Stimulated activated CD4-positive, alpha-beta T cell treated with anti-CD3 and anti-CD28 coated beads, TNF-alpha, amount 100 ng/mL, for 24 hours (primary cell): ENCODE measurements around the gene OR1J4.
"Not testable (repeated sequence)": the region's sequence is repeated elsewhere in the genome, so short reads cannot be mapped to it uniquely, and the experiment has no call there.

Source experiments
- DNase-seq, 3 experiments: peaks; one replicate each; pipeline ENCODE4 v3.0.0-alpha.2; 2020; ENCODE audit warnings: low read depth in 3 of 3

The OR1J4 gene, protein sequence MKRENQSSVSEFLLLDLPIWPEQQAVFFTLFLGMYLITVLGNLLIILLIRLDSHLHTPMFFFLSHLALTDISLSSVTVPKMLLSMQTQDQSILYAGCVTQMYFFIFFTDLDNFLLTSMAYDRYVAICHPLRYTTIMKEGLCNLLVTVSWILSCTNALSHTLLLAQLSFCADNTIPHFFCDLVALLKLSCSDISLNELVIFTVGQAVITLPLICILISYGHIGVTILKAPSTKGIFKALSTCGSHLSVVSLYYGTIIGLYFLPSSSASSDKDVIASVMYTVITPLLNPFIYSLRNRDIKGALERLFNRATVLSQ

DNA sequence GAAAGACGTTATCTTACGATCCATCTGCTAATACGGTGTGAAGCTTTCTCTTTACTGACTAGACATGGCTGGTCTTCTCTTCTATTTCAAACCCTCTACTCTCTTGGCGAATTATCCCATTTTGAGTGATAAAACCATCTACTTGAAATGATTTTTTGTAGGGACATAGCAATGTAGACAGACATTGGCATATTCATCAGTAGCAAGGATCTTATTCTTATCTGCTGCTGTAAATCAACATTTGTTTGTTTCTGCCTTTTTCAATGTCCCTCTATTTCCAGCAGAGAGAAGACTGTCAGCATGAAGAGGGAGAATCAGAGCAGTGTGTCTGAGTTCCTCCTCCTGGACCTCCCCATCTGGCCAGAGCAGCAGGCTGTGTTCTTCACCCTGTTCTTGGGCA lies at the start of gene OR1J4:
TSS of gene OR1J4 (plus strand) at position 301 of the 400 bp plus-strand sequence. CDS start at position 301, 0 bp downstream.
- DNase-seq = no peak

DNA sequence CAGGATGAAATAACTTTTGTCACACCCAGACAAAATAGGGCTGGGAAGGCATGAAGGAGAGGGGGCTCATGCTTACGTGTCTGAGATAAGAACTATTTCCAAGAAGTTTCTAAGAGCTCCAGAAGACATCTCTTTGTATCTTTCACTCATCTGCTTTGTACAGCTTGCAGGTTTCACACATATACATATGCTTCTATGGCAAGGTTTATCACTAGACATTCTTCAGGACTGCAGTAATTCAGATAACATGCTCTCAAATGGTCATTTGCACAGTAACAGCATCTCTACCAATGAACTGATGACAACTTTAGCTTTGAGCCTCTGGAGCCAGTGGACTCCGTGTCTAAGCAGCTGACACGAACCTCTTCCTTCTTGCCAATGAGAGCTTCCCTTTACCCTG lies 44.4 kb upstream of the OR1J4 start:
- no peak for DNase-seq

DNA sequence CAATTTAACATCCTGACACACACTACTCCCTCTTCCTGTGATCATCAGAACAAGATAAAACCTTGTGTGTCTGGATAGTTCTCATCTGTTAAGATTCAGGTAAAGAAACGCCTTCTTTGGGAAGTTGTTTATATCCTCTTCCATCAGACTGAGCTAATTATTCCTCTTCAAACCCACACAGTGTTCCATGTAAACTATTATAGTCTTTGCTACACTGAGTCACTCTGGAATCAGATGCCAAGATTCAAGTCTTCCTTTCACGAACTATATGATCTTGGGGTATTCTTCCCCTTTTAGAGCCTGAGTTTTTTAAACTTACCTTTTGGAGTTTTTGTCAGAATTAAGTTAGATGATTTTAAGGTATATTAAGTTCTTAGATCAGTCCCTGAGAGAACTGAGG lies 43.2 kb upstream of the OR1J4 start:
- no peak for DNase-seq

DNA sequence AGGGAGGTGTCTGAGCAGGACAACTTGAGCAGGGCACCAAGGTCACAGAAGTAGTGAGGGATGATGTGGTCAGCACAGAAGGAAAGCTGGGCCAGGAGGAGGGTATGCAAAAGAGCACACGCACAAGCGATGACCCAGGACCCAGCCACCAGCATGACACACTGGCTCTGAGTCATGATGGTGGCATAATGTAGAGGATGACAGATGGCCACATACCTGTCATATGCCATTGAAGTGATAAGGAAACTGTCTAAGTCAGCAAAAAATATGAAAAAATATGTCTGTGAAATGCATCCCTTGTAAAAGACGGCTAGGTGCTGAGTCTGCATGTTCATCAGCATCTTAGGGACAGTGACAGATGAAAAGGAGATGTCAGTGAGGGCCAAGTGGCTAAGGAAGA lies 41.6 kb upstream of the OR1J4 start:
- no peak for DNase-seq

DNA sequence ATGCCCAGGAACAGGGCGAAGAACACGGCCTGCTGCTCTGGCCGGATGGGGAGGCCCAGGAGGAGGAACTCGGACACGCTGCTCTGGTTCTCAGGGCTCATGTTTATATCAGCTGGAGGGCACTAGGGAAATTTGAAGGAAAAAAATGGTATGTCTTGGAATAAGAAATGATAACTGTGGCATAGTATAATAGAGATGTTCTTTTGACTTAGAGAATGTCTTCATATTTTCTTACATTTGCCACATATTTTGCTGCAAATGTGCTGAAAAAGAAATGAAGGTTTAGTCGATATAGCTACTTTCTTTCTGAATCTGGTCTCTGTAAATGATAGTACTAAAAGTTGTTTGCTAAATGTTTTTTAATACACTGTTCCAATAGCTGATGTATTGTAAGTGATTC lies 41.1 kb upstream of the OR1J4 start, which contains the start of gene OR1J1:
TSS of gene OR1J1 (minus strand) at position 101 of the 400 bp plus-strand sequence. CDS start at position 101, 0 bp downstream.
- DNase-seq = no peak

DNA sequence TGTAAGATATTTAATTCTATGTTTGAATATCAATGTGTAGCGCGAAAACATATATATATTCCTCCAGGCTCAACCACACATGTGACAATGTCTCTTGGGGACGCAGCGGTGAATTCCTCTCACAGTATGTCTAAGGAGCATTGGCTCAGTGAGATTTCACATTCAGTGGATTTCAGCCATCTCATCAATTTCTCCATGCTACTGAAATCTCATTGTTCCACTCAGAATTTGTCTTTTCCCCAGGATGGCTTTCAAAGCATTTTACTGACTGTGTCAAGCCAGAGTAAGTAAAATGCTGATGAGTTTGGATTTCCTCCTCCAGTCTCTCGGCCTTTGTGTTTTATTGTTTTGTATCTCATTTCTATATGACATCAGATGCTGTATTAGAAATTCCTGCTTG lies 39.9 kb upstream of the OR1J4 start:
- no peak for DNase-seq

DNA sequence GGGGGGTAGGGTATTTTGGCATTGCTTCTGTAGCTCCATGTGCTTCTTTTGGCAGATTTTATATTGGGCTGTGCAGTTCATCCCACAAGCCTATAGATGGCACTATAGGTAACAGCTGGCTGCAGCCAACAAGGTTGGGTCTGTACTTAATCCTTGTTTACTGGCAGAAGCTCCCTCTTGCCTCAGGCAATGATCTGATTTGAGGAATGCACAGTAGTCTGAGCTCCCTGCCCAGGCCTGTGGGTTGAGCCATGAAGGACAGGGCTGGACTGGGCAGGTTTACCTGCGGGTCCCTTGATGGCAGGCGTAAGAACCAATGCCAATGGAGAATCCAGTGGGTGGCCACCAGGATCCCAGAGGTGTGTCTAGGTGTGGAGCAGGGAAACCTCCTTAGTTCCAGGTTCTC lies 20.1 kb upstream of the OR1J4 start:
- no peak for DNase-seq

DNA sequence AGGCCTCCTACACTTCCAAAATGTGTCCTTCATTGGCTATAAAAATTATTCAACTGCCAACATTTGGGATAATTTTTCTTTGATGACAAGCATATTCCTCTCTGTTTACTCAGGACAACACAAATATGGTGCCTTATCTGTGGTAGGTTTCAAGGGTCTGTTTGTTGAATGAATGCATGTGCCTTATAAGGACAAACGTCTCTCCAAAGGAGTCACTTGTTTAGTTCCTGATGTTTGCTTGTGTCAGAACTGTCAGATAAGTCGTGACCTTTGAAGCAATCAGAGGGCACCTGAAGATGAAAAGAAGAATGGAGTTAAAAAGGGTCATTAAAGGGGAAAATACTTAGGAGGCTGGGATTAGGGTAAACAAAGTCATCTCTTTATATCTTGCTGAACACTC lies 12.0 kb upstream of the OR1J4 start:
- no peak for DNase-seq

DNA sequence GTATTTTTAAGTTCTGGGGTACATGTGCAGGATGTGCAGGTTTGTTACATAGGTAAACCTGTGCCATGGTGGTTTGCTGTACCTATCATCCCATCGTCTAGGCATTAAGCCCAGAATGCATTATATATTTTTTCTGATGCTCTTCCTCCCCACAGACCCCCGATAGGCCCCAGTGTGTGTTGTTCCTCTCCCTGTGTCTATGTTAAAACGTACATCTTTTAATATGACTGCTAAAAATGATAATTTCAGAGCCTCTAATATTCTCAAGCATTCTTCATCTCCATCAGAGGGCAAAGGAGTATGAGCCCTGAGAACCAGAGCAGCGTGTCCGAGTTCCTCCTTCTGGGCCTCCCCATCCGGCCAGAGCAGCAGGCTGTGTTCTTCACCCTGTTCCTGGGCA lies 8.4 kb upstream of the OR1J4 start, which contains the start of gene OR1J2:
TSS of gene OR1J2 (plus strand) at position 301 of the 400 bp plus-strand sequence. CDS start at position 301, 0 bp downstream.
- DNase-seq = no peak

DNA sequence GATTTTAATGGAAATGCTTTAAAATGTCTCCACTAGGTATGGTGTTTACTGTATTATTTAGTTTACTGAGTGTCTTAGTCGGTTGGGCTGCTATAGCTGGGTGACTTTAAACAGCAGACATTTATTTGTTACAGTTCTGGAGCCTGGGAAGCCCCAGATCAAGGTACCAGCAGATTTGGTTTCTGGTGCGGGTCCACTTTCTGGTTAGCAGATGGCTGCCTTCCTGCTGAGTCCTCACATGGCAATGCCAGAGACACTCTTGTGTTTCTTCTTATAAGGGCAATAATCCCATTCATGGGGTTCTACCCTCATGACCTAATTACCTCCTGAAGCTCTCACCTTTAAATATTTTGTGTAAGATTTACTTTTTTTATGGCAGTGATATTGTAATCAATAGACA lies 715 bp upstream of the OR1J4 start:
- DNase-seq = no peak

DNA sequence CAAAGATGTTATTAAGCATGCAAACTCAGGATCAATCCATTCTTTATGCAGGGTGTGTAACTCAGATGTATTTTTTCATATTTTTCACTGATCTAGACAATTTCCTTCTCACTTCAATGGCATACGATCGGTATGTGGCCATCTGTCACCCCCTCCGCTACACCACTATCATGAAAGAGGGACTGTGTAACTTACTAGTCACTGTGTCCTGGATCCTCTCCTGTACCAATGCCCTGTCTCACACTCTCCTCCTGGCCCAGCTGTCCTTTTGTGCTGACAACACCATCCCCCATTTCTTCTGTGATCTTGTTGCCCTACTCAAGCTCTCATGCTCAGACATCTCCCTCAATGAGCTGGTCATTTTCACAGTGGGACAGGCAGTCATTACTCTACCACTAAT lies 435 bp downstream of the OR1J4 start:
- no peak for DNase-seq

DNA sequence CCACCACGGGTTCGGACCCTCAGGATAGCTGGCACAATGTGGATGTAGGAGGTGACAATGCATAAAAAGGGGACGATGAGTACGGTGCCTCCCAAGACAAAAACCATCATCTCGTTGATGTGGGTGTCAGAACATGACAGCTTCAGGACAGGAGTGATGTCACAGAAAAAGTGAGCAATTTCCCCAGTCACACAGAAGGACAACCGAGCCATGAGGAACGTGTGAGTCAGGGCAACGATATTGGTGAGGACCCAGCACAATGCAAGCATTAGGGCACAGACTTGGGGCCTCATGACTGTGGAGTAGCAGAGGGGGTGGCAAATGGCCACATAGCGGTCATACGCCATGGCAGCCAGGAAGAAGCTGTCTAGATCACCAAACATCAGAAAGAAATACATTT lies 7.7 kb downstream of the OR1J4 start:
- DNase-seq = peak in 1 of 3 experiments; percentile 11

DNA sequence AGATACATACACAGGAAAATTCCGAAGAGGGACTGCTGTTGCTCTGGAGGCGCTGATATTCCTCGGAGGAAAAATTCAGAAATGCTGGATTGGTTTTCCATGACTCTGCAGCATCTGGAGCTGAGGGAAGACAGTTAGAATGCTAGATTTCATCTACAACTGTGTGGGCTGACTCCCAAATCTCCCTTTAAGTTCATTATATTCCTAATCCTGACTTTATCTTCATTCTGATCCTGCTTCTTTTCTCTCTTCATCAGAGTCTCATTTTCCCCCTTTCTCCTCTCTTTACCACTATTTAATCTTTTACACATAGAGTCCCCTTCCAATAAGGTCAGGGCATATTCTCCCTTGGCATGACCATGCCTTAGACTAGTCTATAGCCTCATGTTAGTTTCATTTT lies 8.3 kb downstream of the OR1J4 start, which contains the start of gene OR1N1:
TSS of gene OR1N1 (minus strand) at position 101 of the 400 bp plus-strand sequence. CDS start at position 101, 0 bp downstream.
- no peak for DNase-seq

DNA sequence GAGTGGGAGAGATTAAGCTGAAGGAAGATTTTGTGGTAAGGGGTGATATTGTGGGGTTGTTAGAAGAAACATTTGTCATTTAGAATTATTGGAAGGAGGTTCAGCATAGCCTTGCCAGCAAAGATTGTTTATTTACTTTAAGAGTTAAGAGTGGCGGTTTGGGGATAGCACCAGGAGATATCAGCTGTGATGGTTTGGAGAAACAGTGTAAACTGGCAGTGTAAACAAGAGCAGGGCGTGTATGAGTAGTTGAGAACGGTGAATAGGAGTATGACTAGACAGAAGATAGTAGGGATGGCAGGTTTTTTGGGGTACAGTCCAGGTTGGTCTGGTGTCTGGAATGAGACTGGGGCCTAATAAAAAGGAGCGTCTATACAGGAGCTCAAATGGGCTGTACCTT lies 12.2 kb downstream of the OR1J4 start:
- DNase-seq = not testable (repeated sequence)

DNA sequence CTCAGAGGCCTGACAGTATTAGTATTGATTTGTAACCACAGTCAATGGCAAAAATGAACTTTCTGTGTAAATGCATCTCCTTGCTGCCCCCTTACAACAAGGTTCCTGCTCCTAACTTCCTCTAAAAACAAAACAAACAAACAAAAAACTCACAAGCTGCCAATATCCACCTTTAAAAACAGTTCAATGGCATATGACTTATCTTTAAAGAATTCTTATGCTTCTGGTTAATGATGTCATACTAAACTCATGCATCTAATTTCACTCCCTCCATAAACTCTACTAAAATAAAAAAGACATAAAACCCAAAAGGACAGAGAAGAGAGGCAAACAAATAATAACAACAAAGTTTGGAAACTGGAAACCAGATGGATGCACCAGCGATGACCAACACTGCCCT lies 17.2 kb downstream of the OR1J4 start:
- DNase-seq = no peak

DNA sequence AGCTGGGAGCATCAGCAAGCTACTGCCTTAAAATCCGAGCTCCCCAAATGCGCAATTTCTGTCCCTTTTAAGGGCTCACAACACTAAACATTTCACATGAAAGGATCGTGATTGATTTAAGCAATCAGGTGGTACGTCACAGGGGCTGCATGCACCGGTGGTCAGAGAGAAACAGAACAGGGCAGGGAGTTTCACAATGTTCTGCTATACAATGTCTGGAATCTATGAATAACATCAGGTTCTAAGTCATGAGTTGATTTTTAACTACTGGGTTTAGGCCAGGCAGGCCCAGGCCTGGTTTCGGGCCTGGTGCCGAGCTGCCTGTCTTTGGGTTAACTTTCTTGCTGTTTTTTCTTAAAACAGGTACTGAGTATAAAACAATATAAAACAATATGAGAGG lies 18.1 kb downstream of the OR1J4 start:
- not testable (repeated sequence) for DNase-seq

DNA sequence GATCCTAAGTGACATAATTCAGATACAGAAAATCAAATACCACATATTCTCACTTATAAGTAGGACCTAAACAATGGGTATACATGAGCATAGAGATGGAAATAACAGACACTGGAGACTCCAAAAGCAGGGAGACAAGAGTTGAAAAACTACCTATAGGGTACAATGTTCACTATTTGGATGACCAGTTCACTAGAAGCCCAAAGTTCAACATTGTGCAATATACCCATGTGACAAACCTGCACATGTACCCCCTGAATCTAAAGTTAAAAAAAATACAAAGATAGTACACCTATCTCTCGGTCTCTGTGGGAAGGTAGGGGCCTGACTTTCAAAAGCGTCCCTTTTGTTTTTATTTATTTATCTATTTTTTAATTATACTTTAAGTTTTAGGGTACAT lies 19.8 kb downstream of the OR1J4 start:
- no peak for DNase-seq

DNA sequence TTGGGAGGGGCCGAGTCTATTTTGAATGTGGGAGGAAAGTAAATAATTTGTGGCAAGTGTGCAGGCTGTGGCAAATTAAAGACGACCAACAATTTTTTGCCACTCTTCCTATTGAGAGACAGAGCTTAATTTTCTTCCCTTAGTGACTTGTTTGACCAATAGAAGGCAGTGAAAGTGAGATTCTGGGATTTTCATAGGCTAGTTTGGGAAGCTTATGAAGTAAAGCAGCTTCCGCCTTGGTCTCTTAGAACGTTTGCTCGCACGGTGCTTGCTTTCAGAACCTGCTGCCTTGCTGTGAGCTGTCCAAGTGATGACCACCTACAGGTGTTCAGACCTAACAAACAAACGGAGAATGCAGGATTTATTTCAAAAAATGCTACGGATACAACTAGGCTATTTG lies 27.3 kb downstream of the OR1J4 start:
- DNase-seq = no peak

DNA sequence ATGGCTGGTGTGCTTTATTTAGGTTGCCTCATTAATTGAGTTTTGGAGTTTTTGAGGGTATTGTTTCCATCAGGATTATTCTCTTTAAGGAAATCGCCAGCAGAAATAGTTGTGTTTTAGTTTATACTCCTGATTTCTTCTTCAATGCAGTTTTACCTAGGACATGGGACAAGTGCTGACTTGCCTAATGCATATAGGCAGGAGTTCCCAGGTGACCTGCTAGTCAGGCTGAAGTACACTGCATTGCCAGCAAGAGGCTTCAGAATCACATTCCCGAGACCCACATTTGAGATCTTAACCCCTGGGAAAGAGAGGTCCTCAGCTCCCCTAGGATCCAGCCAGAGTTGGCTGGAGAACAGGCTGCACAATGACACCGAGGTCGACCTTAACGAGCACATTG lies 32.4 kb downstream of the OR1J4 start:
- no peak for DNase-seq

DNA sequence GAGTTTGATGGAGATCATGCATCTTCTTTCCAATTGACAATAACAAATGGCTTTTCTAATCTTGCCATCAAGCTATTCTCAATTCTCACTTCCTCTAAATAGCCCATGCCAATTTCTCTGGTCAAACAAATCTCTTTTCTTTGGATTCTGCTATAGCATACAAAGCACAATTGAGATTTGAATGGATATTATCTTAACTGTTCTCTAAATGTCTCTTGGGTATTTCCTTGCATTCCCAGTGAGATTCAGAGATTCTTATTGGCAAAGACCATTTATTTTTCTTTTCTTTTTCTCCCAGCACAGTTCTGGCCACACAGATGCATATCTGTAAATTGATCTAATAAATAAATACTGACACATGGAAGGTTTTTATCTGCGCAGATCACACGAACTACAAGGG lies 33.9 kb downstream of the OR1J4 start, which contains the start of gene OR1N2:
TSS of gene OR1N2 (plus strand) at position 301 of the 400 bp plus-strand sequence. CDS start 100 bp downstream, outside the sequence.
- no peak for DNase-seq

DNA sequence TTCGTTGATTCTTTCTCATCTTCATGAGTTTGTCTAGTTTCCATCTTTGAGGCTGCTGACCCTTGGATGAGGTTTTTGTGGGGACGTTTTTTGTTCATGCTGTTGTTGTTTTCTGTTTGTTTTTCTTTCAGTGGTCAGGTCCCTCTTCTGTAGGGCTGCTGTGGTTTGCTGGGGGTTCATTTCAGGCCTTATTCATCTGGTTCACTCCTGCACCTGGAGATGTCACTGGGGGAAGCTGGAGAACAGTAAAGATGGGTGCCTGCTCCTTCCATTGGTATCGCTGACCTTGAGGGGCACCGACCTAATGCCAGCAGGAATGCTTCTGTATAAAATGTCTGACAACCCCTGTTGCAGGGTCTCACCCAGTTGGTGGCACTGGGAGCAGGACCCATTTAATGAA lies 42.5 kb downstream of the OR1J4 start:
- no peak for DNase-seq

DNA sequence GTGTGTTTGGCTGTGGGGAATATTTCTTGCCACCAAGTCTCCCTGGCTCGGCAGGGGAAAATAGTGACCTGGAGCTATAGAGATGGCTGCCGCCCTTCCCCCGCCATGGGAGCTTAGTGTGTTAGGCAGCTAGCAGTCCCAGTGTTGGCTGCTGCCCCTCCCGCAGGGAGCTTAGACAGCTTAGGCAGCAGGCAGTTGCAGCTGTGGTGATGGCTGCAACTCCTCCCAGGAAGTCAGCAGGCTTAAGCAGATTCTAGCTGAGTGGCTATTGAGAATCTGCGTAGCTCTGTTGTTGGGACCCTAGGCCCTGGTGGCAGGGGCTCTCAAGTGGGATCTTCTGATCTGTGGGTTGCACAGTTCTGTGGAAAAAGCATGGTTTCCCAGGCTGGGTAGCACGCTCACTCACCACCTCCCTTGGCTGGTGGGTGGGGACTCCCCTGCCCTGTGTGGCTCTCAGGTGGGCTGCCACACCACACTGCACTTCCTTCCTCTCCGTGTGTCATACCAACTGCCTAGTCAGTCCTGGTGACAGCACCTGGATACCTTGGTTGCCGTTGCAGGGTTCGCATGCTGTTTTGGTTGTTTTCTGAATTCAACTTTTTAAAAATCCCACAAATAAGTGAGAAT lies 43.3 kb downstream of the OR1J4 start:
- DNase-seq = no peak

DNA sequence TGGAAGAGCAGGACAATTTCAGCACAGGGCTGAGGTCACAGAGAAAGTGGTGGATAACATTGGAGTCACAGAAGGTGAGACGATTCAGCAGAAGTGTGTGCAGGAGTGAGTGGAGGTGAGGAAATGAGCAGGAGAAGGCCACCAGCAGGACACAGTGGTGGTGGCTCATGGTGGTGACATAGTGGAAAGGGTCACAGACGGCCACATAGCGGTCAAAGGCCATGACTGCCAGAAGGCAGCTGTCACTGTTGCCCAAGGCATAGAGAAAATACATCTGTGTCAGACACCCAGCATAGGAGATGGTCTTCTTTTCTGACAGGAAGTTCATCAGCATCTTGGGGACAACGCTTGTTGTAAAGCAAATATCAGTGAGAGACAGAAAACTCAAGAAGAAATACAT lies 49.0 kb downstream of the OR1J4 start:
- no peak for DNase-seq
